Small intestine (tissue), 7 donors: Measurements from ENCODE around the gene ZP2. TPM values are rescaled to one million over a fixed set of nuclear protein-coding genes. Genes with fewer than 3 reads are reported as not detected.

Source experiments
- DNase-seq, 2 donors: peaks; one replicate each; pipeline versions ENCODE4 v3.0.0 to v3.0.0-alpha.2; 2013
- FAIRE-seq: peaks from 2 replicates; lab custom pipeline; 2012; peaks lifted over from hg19 to GRCh38; lab: Jason Lieb, UNC
- H3K27ac ChIP-seq, 3 donors: one replicate each; pipeline ENCODE4 v1.5.1; 2013; ENCODE audit warnings: low read length in 2 of 3, mild to moderate bottlenecking in 2 of 3, control low read depth in 1 of 3, inconsistent platforms in 1 of 3, low read depth in 1 of 3, moderate library complexity in 1 of 3
- H3K27me3 ChIP-seq, 3 donors: one replicate each; pipeline ENCODE4 v1.6.1; 2013; ENCODE audit warnings: low read length in 3 of 3, inconsistent platforms in 1 of 3; ENCODE audit not compliant: control insufficient read depth in 3 of 3, insufficient read depth in 3 of 3
- H3K36me3 ChIP-seq, 3 donors: one replicate each; pipeline ENCODE4 v1.6.1; 2013; ENCODE audit warnings: low read length in 3 of 3, inconsistent platforms in 1 of 3, low read depth in 1 of 3, mild to moderate bottlenecking in 1 of 3, moderate library complexity in 1 of 3; ENCODE audit not compliant: control insufficient read depth in 3 of 3, insufficient read depth in 2 of 3
- H3K4me1 ChIP-seq, 3 donors: one replicate each; pipeline ENCODE4 v1.6.1; 2013; ENCODE audit warnings: low read length in 2 of 3, inconsistent platforms in 1 of 3, low read depth in 1 of 3, mild to moderate bottlenecking in 1 of 3, moderate library complexity in 1 of 3; ENCODE audit not compliant: control insufficient read depth in 3 of 3, insufficient read depth in 2 of 3
- H3K4me3 ChIP-seq, 3 donors: one replicate each; pipeline ENCODE4 v1.5.1; 2013; ENCODE audit warnings: low read length in 3 of 3, control low read depth in 1 of 3, inconsistent platforms in 1 of 3, low read depth in 1 of 3, mild to moderate bottlenecking in 1 of 3, moderate library complexity in 1 of 3
- H3K9me3 ChIP-seq, 2 donors: one replicate each; pipeline ENCODE4 v1.6.1; 2013; ENCODE audit warnings: low read depth in 1 of 2, low read length in 1 of 2; ENCODE audit not compliant: control insufficient read depth in 2 of 2, insufficient read depth in 1 of 2
- WGBS, 3 donors: extraction: QIAGEN DNeasy Blood & Tissue Kit; methylation state at CpG; one replicate each; pipeline ENCODE4 v1.1.7; 2013; 5-methylcytosine and 5-hydroxymethylcytosine counted together
- polyA plus RNA-seq, 4 donors: library from polyadenylated mRNA; stranded (reverse) in 3 of 4; unstranded in 1 of 4; fragments of 200-250 nt in 3 of 4; fragments of 120-200 nt in 1 of 4; gene quantifications; one replicate each; pipeline versions ENCODE4 v1.2.1 to v1.2.3, GENCODE V29; 2013
- donor health status: healthy with polysubstance abuse.
- donor health status: control.
- donor health status: control.
- donor health status: Bipolar disorder and iron deficiency.
- donor health status: healthy.

ZP2 gene
- polyA plus RNA-seq, 4 donors, result 0.01 to 1.1 (median 0.42) TPM

GRCh38 chr16:21166561-21166961 lies 44.8 kb downstream of the ZP2 start:
- no peaks in the 10 kb centered on the region for H3K9me3 ChIP-seq
- DNase-seq (no peak), FAIRE-seq (no peak)
- H3K4me1 ChIP-seq, result no peaks in the 10 kb centered on the region
- H3K27me3 ChIP-seq, result no peaks in the 10 kb centered on the region
- peaks cover 0 to 40% (median 14%) of the 10 kb centered on the region in 3 donors for H3K36me3 ChIP-seq
- H3K27ac ChIP-seq, result no peak overlapping the region
- no peak overlapping the region for H3K4me3 ChIP-seq
- WGBS, 3 donors, result 90 to 97% (median 94%) methylated on average over 9 of the region's 9 CpGs

GRCh38 chr16:21164521-21165168 lies 46.7 kb downstream of the ZP2 start:
- WGBS, 3 donors, result 92 to 96% (median 93%) methylated on average over 7 of the region's 7 CpGs
- no peak for DNase-seq
- peaks cover 0 to 25% (median 3%) of the 10 kb centered on the region in 3 donors for H3K36me3 ChIP-seq
- H3K4me1 ChIP-seq, result no peaks in the 10 kb centered on the region
- no peaks in the 10 kb centered on the region for H3K9me3 ChIP-seq
- no peak overlapping the region for H3K27ac ChIP-seq
- H3K4me3 ChIP-seq, result no peak overlapping the region
- no peak for FAIRE-seq
- H3K27me3 ChIP-seq, result no peaks in the 10 kb centered on the region

- no peak overlapping the region for H3K4me3 ChIP-seq
- no peaks in the 10 kb centered on the region for H3K27me3 ChIP-seq
- FAIRE-seq, result no peak
- no peaks in the 10 kb centered on the region for H3K4me1 ChIP-seq
- 65 to 83% (median 75%) methylated on average over 4 of the region's 4 CpGs for WGBS, 3 donors
- H3K36me3 ChIP-seq, result peaks cover 0 to 21% (median 3%) of the 10 kb centered on the region in 3 donors
- no peak for DNase-seq
- H3K27ac ChIP-seq, result no peak overlapping the region
- no peaks in the 10 kb centered on the region for H3K9me3 ChIP-seq
These were observed 47.8 kb downstream of the ZP2 start for GRCh38 chr16:21163576-21163975.

GRCh38 chr16:21162661-21163151 lies 48.7 kb downstream of the ZP2 start:
- 46 to 58% (median 56%) methylated on average over 7 of the region's 7 CpGs for WGBS, 3 donors
- H3K27me3 ChIP-seq, result no peaks in the 10 kb centered on the region
- no peaks in the 10 kb centered on the region for H3K9me3 ChIP-seq
- no peak overlapping the region for H3K4me3 ChIP-seq
- H3K27ac ChIP-seq, result no peak overlapping the region
- peaks cover 0 to 6% (median 4%) of the 10 kb centered on the region in 3 donors for H3K4me1 ChIP-seq
- no peak for FAIRE-seq
- H3K36me3 ChIP-seq, result peaks cover 0 to 21% (median 3%) of the 10 kb centered on the region in 3 donors
- DNase-seq, result peak in 1 of 2 donors; percentile 10

- Histone ChIP-seq H3K4me1 (peaks cover 0 to 9% (median 4%) of the 10 kb centered on the region in 3 donors), H3K27ac (no peak overlapping the region), H3K27me3 (no peaks in the 10 kb centered on the region), H3K36me3 (peaks cover 0 to 13% (median 3%) of the 10 kb centered on the region in 3 donors), H3K4me3 (no peak overlapping the region), H3K9me3 (no peaks in the 10 kb centered on the region)
- DNase-seq (no peak), FAIRE-seq (no peak)
- WGBS, 3 donors, result 82 to 88% (median 86%) methylated on average over 2 of the region's 2 CpGs
These were observed 50.2 kb downstream of the ZP2 start for GRCh38 chr16:21161211-21161610.

- 41 to 66% (median 64%) methylated on average over 1 of the region's 1 CpG for WGBS, 3 donors
- FAIRE-seq (no peak), DNase-seq (no peak)
- Histone ChIP-seq H3K9me3 (no peaks in the 10 kb centered on the region), H3K4me1 (peaks cover 0 to 9% (median 4%) of the 10 kb centered on the region in 3 donors), H3K4me3 (no peak overlapping the region), H3K27ac (no peak overlapping the region), H3K36me3 (peaks cover 0 to 13% (median 3%) of the 10 kb centered on the region in 3 donors), H3K27me3 (no peaks in the 10 kb centered on the region)
These were observed 51.1 kb downstream of the ZP2 start for GRCh38 chr16:21160276-21160675.

- peak; percentile 45 to 66 for DNase-seq
- H3K9me3 ChIP-seq, result no peaks in the 10 kb centered on the region
- WGBS, 3 donors, result 4 to 13% (median 9%) methylated on average over 26 to 27 of the region's 27 CpGs
- H3K4me3 ChIP-seq, result peak overlapping the region; percentile 76 to 89 (median 80)
- H3K4me1 ChIP-seq, result peaks cover 0 to 9% (median 4%) of the 10 kb centered on the region in 3 donors
- H3K27me3 ChIP-seq, result no peaks in the 10 kb centered on the region
- peaks cover 0 to 11% (median 3%) of the 10 kb centered on the region in 3 donors for H3K36me3 ChIP-seq
- H3K27ac ChIP-seq, result no peak overlapping the region
- FAIRE-seq, result no peak
These were observed 52.0 kb downstream of the ZP2 start for GRCh38 chr16:21159281-21159951.

GRCh38 chr16:21158208-21159110 lies 52.9 kb downstream of the ZP2 start, which contains the start of gene LDAF1:
LDAF1 (plus strand) TSS chr16:21158674; CDS start chr16:21161183, 2,509 bp downstream.
- DNase-seq (peak; percentile 86 to 92), FAIRE-seq (no peak)
- no peaks in the 10 kb centered on the region for H3K27me3 ChIP-seq
- 1 to 2% (median 2%) methylated on average over 49 to 59 of the region's 59 CpGs for WGBS, 3 donors
- H3K27ac ChIP-seq, result peak within 1 kb of the TSS; percentile 24 to 80 (median 43)
- H3K4me1 ChIP-seq, result peaks cover 0 to 9% (median 4%) of the 10 kb centered on the region in 3 donors
- peak within 1 kb of the TSS; percentile 76 to 89 (median 80) for H3K4me3 ChIP-seq
- H3K9me3 ChIP-seq, result no peaks in the 10 kb centered on the region
- peaks cover 0 to 8% (median 0%) of the 10 kb centered on the region in 3 donors for H3K36me3 ChIP-seq
